Stimulated activated CD8-positive, alpha-beta memory T cell treated with anti-CD3 and anti-CD28 coated beads, Interleukin-7, amount 100 ng/mL, for 1 hour (primary cell): ENCODE data around the gene B4GALNT4.
A peak's percentile ranks its signal among the peaks of the same experiment; 100 is the strongest.
"Not testable (repeated sequence)": the region's sequence is repeated elsewhere in the genome, so short reads cannot be mapped to it uniquely, and the experiment has no call there.

Source experiments
- DNase-seq, 2 donors: peaks; one replicate each; pipeline ENCODE4 v3.0.0-alpha.2; 2020; ENCODE audit warnings: low read depth in 2 of 2

Gene B4GALNT4

DNA sequence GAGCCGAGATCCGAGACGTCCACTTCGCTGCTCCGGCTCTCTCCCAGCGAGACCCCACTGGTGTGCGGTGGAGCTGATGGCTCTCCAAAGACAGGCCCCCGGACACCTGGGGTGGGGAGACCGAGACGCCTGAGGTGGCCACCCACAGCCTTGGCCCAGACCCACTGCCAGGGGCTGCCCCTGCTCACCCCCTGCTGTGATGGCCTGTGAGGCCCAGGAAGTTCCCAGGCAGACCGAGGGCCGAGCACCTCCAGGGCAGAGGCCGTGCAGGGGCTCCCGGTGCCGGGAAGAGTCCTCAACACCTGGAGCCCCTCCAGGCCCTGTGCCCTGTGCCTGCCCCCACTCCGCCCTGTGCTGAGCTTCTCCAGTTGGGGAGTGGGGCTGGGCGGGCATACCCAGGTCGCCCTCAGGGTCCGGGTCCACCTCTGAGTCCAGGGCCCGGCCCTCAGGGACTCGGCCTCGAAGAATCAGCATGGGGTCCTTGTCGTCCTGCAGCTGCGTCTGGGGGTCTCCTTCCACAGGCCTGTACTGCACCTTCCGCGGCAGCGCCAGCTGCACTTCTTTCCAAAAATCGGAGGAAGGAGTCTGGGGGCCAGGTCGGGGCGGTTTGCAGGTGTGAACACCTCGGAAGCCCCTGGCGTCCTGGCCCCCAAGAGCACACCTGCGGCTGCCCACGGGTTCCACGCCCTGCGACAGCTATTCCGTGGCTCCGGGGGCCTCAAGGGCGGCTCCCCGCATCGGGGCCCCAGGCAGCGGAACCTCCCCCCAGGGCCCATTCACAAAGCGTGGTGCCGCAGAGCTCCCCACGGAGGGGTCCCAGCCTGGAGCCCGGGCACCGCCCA is 36.9 kb downstream of the B4GALNT4 start:
- no peak for DNase-seq

DNA sequence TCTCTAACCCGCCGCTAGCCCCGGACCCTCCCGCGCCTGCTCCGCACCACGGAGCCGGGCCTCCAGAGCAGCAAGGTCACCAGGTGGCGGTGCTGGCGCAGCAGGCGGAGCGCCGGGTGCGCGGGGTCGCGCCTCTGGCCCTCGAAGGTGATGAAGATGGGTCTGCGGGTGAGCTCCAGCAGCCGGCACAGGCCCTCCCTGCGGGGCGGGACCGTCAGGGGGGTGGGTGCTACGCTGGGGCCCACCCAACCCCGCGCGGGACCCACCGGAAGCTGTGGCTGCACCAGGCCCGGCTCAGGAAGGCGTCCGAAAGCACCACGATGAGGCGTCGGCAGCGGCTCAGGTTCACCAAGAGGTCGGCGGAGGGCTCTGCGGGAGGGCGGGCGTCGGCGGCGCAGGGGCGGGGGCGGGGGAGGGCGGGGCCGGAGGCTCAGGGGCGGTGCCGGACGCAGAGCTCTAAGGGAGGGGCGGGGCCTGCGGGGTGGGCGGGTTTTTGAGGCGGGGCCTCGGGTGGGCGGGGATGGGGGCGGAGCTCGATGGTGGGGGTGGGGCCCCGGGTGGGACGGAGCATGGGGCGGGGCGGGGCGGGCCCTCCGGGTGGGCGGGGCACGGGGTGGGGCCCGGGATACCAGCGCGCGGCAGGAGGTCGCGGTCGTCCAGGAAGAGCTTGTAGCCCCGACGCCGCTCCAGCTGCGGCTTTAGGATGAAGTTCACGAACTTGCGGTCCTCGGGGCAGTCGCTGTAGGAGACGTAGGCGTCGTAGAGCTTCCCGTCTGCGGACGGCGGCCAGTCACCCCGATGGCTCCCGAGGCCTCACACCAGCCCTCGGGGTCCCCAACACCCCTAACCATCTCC is 37.7 kb downstream of the B4GALNT4 start:
- peak; percentile 80 to 86 for DNase-seq

DNA sequence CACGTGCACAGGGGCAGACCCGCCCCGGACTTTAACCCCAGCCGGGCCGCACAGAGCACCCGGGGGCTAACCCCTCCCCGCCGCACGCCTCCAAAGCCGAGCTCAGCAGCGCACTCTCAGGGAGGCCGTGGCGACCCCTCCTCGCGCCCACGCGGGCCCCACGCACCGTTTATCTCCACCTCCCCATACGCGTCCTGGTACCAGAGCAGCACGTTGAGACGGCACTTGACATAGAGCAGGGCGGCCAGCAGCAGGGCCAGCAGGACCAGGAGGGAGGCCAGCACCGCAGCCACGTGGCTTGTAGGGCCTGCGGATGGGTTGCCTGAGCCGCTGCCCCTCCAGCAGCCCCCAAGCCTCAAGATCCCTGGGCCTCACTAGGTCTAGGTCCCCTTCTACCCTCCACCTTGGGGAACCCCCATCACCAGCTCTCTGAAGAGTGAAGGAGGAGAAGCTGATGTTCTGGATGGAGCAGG is 38.4 kb downstream of the B4GALNT4 start:
- no peak for DNase-seq

DNA sequence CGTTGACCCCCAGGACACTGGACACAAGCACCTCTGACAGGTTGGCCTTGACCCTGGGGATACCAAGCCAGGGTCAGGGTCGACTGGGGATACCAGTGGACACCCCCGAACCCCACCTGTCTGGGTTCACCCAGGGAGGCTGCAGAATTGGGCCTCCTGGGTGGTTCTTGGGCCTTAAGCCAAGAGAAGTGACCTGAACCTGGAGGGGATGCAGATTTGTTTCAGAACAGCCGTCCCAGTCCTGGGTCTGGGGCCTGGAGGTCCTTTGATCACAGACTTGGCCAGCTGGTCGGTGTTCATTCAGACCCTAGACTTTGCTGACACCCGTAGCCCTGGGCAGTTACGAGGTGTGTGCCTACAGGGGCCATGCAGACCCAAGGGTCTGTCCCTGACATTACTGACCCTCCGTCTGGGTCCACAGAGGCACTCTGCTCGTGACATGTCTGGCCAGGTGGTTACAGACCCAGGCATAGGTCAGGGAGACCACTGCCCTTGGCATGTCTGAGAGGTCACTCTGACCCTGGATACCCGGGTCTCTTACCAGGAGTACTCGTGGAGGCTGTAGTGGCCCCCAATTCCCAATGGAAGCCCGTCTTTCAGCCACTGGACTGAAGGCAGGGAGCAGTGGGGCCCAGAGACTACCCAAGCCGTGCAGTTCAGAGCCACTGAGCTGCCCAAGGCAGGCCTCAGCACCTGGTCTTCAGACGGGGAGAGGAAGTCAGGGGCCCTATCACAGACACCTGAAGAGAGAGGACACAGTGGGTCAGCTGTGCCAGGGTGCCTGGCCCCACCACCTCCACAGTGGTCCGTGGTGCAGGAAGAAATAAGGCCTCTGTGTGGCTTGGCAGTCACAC is 39.1 kb downstream of the B4GALNT4 start:
- no peak for DNase-seq

DNA sequence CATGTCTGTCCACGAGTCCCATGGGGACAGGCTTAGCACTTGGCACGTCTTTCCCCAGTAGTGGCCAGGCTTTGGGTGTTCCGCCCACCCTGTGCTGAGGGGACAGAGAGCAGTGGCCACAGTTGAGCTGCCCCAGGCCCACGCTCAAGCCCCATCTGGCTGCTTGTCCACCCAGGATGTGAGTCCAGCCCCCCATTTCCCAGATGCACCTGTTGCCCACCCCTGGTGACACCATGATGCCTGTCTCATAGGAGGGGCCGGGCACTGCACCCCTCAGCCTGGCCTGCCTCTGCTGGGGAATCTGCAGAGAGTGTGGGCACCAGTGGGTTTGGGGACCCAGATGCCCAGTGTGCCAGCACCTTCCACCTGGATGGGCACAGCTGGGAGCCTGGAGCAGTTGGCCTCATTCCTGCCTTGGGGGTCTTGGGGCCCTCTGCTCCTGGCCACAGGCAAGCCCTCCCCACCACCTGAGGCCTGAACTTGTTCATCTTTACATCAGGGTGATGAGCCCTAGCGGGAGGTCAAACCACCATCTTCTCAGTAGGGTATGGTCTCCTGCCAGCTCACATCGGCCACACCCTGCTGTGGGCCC is 39.8 kb downstream of the B4GALNT4 start:
- no peak for DNase-seq

DNA sequence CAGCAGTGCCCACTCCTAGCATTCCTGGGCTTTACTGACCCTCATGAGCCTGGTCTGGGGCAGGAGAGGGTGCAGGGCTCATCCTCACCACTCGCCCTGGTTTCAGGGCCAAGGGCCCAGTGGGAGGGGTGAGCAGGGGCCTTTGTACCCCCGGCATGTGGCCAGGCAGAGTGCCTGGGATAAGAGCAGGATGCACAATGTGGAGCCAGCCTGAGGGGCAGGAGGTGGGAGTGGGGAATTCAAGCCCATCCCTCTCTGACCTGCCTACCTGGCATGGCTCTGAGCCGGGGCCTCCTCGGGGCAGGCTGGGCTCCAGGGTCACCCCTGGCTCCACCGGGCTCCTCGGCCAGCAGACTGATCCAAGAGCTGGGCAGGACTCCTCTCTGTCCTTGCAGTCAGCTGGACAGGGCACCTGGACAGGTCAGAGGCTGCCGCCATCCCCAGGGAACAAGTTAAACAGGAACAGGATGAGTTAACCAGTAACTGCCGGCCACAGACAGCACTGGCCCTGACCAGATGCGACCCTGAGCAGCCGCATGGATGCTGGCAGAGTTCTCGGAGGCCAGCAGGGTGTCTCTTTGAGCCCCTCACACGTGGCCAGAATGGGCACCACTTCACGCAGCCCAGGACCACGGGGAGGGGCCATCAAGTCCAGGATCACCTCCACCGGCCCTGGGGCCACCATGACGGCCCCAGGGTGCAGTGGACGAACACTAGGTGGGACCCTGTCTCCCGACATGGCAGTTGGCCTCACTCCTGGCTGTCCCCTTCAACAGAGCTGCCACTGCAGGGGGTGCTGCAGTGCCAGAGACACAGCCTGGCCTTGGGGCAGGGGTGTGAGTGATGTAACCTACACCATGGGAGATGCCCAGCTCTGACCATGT is 40.5 kb downstream of the B4GALNT4 start:
- DNase-seq = no peak

DNA sequence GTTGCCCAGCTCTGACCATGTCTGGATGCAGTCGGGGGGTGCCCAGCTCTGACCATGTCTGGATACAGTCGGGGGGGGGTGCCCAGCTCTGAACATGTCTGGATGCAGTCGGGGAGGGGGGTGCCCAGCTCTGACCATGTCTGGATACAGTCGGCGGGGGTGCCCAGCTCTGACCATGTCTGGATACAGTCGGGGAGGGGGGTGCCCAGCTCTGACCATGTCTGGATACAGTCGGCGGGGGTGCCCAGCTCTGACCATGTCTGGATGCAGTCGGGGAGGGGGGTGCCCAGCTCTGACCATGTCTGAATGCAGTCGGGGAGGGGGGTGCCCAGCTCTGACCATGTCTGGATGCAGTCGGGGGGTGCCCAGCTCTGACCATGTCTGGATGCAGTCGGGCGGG is 41.4 kb downstream of the B4GALNT4 start:
- DNase-seq = not testable (repeated sequence)

DNA sequence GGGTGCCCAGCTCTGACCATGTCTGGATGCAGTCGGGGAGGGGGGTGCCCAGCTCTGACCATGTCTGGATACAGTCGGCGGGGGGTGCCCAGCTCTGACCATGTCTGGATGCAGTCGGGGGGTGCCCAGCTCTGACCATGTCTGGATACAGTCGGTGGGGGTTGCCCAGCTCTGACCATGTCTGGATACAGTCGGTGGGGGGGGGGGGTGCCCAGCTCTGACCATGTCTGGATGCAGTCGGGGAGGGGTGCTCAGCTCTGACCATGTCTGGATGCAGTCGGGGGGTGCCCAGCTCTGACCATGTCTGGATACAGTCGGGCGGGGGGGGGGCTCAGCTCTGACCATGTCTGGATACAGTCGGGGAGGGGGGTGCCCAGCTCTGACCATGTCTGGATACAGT is 42.2 kb downstream of the B4GALNT4 start:
- DNase-seq = not testable (repeated sequence)

DNA sequence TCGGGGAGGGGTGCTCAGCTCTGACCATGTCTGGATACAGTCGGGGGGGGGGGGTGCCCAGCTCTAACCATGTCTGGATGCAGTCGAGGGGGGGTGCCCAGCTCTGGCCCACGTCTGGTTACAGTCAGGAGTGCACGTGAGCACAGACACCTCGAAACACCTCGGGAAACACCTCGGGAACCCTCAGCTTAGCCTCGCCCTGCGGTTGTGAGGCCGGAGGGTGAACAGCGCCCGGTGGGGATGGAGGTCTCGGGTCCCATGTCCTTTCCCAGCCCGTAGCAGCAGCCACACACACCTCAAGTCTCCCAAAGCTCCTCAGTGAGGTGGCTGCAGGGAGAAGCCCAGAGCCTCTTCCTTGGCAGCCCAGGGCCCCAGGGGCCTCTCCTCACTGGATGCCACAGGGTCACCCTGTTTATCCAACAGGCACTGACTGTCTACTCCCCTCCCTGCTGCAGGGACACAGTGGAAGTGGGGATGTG is 43.4 kb downstream of the B4GALNT4 start:
- DNase-seq = no peak

DNA sequence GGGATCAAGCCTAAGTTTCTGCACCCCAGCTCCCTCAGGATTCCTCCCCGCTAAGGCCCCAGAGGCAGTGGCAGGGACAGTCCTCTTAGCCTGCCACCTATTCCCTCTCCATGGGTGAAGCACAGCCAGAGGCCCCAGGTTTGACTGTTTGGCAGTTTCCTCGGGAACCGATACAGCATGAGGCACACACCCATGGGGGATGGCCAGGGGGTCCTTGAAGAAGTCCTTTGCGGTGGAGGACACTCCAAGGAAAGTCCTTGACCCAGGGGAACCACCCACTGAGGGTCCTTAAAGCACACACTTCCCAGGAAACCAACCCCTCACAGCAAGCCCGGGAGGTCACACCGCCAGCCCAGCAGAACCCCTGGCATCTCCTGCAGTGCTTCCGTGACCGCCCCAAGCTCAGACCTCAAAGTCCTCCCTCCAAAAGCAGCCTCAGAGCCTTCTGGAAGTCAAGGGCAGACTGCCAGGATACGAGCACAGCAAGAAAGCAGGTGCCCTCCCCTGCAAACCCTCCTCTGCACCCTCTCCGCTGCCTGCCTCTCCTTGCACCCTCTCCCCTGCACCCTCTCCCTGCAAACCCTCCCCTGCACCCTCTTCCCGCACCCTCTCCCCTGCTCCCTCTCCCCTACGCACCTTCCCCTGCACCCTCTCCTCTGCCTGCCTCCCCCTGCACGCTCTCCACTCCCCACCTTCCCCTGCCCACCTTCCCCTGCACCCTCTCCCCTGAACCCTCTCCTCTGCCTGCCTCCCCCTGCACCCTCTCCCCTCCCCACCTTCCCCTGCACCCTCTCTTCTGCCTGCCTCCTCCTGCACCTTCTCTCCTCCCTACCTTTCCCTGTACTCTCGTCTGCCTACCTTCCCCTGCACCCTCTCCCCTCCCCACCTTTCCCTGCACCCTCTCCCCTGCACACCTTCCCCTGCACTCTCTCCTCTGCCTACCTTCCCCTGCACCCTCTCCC is 44.1 kb downstream of the B4GALNT4 start:
- DNase-seq = no peak

DNA sequence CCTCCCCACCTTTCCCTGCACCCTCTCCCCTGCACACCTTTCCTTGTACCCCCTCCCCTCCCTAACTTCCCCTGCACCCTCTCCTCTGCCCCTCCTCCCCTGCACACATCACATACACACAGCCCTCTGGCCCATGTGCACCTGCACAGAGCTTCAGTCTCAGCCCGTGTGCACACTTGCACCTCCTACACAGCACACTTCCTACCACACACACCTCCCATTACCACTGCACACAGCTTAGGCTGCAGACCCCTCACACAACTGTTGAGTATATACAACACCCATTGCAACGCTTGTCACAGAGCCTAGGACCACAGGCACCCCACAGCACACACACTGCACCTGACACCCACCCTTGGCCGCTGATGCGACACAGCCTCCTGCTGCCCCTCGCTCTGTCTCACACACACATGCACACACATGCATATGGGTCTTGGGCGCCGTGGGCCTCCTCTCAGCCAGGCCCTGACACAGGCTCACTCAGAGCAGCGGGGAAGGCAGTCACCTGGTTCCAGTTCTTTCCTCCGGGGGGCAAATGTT is 45.1 kb downstream of the B4GALNT4 start:
- no peak for DNase-seq

DNA sequence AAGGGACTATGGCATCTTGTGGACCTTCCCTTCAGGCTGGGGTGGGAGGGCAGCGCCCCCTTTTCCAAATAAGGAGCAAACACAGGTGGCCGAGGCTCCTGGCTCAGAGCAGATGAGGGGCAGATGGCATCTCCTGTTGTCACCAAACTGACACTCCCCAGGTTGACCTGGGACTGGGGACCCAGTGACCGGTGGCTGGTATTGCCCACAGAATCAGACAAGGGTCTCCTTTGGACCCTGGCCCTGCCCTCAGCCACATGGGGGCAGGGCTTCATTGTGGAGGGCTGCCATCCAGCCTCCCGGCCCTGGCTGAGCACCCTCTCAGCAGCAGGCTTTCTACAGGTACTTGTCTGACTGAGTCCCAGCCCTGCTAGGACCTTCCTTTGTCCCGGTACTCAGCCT is 46.3 kb downstream of the B4GALNT4 start:
- no peak for DNase-seq

DNA sequence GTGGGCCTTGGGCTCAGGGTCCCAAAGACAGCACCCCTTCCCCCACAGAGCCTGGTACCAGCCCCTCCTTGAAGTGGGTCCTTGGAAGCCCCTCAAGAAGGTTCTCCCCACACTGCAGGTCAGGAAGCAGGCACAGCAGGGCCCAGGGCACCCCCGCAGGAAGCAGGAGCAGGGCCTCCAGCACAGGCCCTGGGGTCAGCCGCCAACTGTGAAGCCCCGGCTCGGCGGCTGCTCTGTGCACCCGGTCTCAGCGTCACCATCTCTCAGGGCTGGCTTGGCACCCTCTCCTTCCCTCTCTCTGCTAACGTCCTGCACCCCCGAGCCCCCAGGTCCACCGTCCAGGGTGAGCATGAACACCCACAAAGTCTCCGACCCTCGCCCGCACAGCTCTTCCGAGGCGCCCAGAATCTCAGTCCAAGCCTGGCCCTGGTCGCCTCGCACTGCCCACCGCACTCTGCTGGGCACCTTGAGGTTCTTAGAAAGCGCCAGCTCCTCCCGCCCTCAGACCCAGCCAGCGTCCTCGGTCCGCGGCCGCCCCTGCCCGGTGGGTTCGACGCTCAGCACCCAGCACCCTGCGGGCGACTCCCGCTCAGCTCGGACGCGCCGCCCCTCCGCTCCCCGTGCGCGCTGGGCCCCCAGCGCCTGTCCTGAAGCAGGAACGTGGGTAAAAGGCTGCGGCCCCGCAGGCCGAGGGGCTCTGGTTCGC is 46.9 kb downstream of the B4GALNT4 start:
- DNase-seq = no peak

DNA sequence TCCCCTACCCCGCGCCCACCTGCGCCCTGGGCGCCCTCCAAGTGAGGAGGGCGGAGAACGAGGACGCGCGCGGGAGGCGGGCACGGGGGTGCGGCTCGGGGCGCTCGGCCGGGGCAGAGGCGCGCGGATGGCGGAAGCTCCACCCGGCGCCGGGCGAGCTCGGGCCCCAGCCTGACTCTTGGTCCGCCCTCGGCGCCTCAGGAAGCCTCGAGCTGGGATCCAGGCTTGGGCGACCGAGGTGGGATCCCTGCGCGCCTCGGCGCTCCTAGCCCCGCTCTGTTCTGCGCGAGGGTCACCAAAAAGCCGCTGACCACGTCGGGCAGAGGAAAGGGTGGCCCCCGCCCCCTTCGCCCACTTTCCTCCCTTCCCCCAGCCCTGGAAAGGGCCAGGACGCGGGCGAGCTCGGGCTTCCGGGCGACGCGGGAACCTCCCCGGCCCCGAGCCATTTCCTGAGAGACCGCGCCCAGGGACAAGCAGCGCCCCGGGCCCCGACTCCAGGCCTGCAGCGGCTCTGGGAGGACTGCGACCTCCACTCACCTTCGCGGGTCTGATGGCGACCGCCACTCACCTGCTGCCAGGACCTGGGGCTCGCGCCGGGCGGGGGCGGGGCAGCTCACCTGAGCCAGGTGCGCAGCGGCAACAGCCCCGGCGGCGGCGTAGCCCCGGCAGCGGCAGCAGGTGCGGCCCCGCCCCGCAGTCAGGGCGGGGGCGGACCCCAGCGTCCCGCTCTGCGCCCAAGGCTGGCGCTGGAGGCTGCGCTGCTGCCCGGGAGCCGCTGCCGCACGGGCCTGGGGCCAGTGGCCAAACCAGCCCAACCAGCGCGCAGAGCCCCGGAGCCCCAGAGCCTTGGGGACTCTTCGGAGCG is 47.7 kb downstream of the B4GALNT4 start:
- no peak for DNase-seq

DNA sequence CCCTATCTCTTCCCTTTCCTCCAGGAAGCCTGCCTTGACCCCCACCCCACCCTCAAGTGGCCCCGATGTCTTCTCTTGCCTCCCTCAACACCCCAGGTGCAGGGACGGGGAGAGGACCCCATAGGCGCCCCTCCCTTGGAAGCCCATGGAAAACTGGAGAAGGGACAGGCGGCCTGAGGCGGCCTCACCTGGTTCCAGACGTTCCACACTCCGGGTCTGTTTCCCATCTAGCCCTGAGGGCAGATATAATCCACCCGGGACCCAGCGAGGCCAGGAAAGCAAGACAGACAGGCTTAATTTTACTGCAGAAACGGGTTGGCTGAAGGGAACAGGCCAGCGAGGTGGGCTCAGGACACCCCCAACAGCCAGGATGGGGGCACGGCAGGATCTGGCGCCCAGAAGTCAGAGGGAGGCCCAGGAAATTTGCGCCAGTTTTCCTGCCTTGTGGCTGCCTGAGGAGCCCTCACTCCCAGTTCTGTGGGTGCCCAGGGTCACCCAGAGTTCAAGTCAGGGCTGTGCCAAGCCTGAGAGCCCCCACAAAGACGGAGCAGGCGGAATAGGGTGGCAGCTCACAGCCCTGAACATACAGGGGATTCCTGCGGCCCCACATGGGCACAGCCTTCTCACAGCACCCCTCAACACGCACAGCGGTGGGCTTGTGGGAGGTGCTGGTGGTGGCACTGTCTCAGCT is 48.5 kb downstream of the B4GALNT4 start:
- no peak for DNase-seq
